Measurements from ENCODE around the gene SAMD11.
"Not testable (repeated sequence)": the region's sequence is repeated elsewhere in the genome, so short reads cannot be mapped to it uniquely, and the experiment has no call there.

Gene SAMD11

DNA sequence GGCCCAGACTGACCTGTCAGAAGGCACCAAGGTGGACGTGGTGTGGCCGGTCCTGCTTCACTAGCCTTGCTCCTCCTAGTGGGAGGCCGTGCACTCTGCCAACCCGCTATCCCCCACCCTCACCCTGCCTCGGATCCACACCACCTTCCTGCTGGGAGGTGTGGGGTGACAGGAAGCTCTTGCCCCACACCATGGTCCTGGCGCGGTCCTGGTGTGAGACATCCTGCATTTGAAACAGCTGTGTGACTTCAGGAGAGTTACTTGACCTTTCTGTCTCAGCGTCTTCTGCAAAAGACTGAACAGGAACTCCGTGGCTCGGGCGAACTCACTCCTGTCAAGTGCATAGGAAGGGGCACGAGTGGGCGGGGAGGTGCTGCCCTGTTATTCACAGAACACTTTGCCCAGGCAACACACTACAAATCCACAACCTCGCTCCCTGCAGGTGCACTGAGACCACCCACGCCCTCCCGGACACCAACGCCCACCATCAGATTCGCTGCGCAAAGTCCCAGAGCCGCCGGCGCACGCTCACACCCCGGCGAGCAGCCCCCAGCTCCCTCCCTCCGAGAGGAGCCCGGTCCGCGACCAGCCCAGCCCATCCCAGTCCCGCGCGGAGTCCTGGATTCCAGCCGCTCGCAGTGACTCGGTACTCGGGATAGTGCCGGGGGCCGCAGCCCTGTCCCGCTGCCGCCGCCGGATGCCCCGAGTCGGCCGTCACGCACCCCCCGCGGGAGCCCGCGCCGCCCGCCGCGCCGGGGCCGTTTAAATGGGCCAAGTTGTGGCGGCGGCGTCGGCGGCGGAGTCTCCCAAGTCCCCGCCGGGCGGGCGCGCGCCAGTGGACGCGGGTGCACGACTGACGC lies at the start of gene SAMD11:
Gene SAMD11 (plus strand): TSS at position 793 of the 860 bp plus-strand sequence. CDS start 509 bp downstream, outside the sequence.
- no peaks in the 10 kb centered on the region for H3K36me3 ChIP-seq (ENCODE audit: insufficient read depth, low read length)
- no peaks in the 10 kb centered on the region for H3K9me3 ChIP-seq (ENCODE audit: low read length)
- peaks cover 49% of the 10 kb centered on the region for H3K4me1 ChIP-seq (ENCODE audit: insufficient read depth, low read length)
- peaks cover 84% of the 10 kb centered on the region for H3K27me3 ChIP-seq (ENCODE audit: insufficient read depth, low read length)
- H3K4me3 ChIP-seq (ENCODE audit: low read length): peak within 1 kb of the TSS; percentile 38
- H2AFZ ChIP-seq (ENCODE audit: low read depth, low read length): peak within 1 kb of the TSS; percentile 58

DNA sequence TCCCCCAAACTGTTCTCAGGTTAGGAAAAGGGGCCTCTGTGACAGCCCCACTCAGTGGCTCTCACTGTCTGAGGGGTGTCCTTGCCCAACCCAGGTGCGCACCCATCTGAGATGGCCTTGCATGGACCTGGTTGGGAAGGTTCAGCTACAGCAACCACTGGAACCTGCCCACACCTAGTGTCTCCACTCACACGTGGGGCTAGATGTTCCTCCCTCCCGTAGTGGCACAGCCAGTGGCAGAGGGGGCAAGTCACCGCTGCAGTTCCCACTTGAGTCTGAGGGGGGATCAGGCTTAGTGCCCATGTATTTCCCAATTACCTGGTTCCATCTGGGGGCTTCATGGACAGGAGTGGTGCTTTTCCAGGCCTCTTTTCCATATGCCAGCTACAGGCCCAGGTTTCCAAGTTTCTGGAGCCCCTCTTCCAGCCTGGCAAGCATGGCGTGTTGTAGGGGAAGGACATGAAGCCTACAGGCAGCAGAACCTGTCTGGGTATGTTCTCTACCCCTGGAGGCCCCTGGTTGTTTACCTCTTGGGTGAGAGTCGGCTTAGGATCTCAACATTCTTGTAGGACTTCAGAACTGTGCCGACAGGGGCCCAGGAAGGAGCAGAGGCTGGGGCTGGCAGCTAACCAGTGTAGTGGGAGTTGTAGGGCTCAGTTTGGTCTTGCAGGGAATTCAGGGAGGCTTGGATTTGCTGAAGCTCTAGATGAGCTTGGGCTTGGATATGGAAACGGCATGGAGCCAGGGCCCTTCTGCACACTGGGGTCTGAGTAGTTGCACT lies 47.1 kb upstream of the SAMD11 start:
- not testable (repeated sequence) for H2AFZ ChIP-seq (ENCODE audit: low read depth, low read length); H3K4me1 ChIP-seq (ENCODE audit: insufficient read depth, low read length); H3K4me3 ChIP-seq (ENCODE audit: low read length); H3K9me3 ChIP-seq (ENCODE audit: low read length); H3K36me3 ChIP-seq (ENCODE audit: insufficient read depth, low read length)
- peaks cover 16% of the 10 kb centered on the region for H3K27me3 ChIP-seq (ENCODE audit: insufficient read depth, low read length)

DNA sequence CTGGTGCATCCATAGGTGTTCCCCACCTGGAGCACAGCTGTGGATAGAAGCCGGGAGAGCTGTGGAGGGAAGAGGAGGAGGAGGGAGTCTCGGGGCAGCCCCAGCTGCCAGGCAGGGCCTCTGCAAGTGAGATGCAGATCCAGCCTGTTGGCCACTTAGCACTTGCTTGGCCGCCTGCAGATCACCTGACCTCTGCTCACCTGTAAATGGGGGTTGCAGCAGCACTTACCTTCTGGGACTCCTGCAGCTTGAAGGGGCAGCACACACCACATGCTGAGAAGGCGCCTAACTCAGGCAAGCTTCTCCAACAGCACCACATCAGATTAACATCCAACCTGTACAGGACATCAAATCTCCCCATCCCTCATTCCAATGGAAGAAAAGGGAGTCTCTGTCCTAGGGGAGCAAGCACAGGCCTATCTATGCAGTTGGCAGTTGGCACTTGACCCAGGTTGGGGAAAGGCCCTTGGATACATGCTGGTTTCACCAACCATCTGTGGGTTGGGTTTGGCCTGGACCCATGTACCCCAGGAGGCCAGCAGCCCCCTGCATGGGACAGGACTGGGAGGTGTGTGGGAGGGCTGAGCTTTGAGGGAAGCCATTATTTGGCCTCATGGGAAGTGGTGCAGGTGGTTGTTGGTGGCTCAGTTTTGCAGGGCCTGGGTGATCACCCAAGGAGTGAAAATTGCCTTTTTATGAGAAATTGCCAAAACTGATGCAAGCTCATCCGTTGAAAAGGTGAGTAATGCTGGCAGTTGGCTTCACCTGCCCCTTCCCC lies 46.3 kb upstream of the SAMD11 start:
- H3K36me3 ChIP-seq (ENCODE audit: insufficient read depth, low read length); H3K4me3 ChIP-seq (ENCODE audit: low read length); H2AFZ ChIP-seq (ENCODE audit: low read depth, low read length); H3K4me1 ChIP-seq (ENCODE audit: insufficient read depth, low read length); H3K9me3 ChIP-seq (ENCODE audit: low read length): not testable (repeated sequence)
- H3K27me3 ChIP-seq (ENCODE audit: insufficient read depth, low read length): peaks cover 15% of the 10 kb centered on the region

DNA sequence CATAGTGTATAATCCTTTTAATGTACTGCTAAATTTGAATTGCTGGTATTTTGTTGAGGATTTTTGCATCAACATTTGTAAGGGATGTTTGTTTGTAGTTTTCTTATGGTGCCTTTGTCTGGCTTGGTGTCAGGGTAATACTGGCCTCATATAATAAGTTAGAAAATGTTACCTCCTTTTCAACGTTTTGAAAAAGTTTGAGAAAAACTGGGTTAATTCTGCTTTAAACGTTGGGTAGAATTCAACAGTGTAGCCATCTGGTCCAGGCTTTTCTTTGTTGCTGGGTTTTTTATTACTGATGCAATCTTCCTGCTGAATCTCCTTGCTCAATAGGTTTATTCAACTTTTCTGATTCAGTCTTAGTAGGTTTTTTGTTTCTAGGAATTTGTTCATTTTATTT lies 43.2 kb upstream of the SAMD11 start:
- not testable (repeated sequence) for H3K9me3 ChIP-seq (ENCODE audit: low read length); H3K36me3 ChIP-seq (ENCODE audit: insufficient read depth, low read length); H2AFZ ChIP-seq (ENCODE audit: low read depth, low read length); H3K4me3 ChIP-seq (ENCODE audit: low read length); H3K4me1 ChIP-seq (ENCODE audit: insufficient read depth, low read length)
- H3K27me3 ChIP-seq (ENCODE audit: insufficient read depth, low read length): peaks cover 18% of the 10 kb centered on the region

DNA sequence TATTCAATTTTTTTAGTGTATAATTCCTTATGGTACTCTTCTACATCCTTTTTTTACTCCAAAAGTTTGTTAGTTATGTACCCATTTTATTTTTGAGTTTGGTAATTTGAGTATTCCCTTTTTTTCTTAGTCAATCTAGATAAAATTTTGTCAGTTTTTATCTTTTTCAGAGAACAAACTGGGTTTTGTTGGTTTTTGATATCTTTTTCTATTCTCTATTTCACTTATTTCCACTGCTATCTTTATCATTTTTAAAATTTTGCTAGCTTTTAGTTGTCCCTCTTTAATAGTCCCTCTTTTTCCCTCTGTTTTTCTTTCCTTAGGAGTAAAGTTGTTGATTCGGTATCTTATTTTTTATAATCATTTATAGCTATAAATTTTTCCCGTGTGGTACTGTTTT lies 42.8 kb upstream of the SAMD11 start:
- not testable (repeated sequence) for H2AFZ ChIP-seq (ENCODE audit: low read depth, low read length)

DNA sequence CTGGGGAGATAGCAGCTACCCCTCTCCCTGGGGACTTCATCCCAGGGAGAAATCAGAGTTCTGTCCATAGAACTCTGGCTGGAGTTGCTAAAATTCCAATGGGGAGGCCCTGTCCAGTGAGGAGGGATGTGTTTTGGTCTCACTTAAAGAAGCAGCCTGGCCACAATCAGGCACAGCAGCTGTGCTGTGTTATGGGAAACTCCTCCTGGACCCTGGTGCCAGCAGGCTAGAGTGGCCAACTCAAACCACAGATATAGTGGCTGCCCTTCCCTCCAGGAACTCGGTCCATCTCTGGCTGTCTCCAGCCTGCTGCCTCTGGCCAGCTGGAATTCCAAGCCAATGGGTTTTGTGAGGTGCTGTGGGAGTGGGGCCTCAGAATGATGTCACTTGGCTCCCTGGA lies 37.4 kb upstream of the SAMD11 start:
- H2AFZ ChIP-seq (ENCODE audit: low read depth, low read length): no peak overlapping the region
- H3K36me3 ChIP-seq (ENCODE audit: insufficient read depth, low read length): no peaks in the 10 kb centered on the region
- no peaks in the 10 kb centered on the region for H3K4me1 ChIP-seq (ENCODE audit: insufficient read depth, low read length)
- H3K9me3 ChIP-seq (ENCODE audit: low read length): no peaks in the 10 kb centered on the region
- H3K4me3 ChIP-seq (ENCODE audit: low read length): no peak overlapping the region
- peaks cover 27% of the 10 kb centered on the region for H3K27me3 ChIP-seq (ENCODE audit: insufficient read depth, low read length)

More for the DNA sequence above, 42.8 kb upstream of the SAMD11 start:
- not testable (repeated sequence) for H3K4me3 ChIP-seq (ENCODE audit: low read length); H3K36me3 ChIP-seq (ENCODE audit: insufficient read depth, low read length); H3K4me1 ChIP-seq (ENCODE audit: insufficient read depth, low read length); H3K9me3 ChIP-seq (ENCODE audit: low read length)
- H3K27me3 ChIP-seq (ENCODE audit: insufficient read depth, low read length): peaks cover 18% of the 10 kb centered on the region

DNA sequence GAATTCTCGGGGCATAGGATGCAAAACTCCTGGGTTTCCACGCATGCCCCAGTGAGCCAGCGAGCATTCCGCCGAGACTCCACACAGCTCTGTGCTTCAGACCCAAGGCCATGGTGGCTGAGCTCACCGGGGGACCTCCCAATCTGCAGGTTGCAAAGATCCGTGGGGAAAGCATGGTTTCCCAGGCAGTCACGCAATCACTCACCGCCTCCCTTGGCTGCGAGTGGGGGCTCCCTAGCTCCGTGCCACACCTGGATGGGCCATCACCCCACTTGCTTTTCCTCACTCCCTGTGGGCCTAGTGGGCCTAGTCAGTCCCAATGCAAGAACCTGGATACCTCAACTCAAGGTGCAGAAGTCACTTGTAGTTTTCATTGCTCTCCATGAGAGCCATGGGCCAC lies 37.0 kb upstream of the SAMD11 start:
- H3K4me1 ChIP-seq (ENCODE audit: insufficient read depth, low read length): no peaks in the 10 kb centered on the region
- H3K27me3 ChIP-seq (ENCODE audit: insufficient read depth, low read length): peaks cover 26% of the 10 kb centered on the region
- no peak overlapping the region for H3K4me3 ChIP-seq (ENCODE audit: low read length)
- H2AFZ ChIP-seq (ENCODE audit: low read depth, low read length): no peak overlapping the region
- no peaks in the 10 kb centered on the region for H3K9me3 ChIP-seq (ENCODE audit: low read length)
- no peaks in the 10 kb centered on the region for H3K36me3 ChIP-seq (ENCODE audit: insufficient read depth, low read length)

DNA sequence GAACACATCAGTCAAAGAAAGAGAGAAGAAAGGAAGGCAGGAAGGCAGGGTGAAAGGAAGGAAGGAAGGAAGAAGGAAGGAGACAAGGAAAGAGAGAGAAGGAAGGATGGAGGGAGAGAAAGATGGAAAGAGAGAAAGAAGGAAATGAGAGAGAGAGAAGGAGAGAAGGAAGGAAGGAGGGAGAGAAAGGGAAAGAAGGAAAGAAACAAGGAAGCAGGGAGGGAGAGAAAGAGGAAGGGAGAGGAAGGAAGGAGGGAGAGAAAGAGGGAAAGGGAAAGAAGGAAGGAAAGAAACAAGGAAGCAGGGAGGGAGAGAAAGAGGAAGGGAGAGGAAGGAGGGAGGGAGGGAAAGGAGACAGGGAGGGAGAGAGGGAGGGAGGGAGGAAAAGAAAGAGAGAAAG lies 35.4 kb upstream of the SAMD11 start:
- H3K27me3 ChIP-seq (ENCODE audit: insufficient read depth, low read length): peaks cover 23% of the 10 kb centered on the region
- no peaks in the 10 kb centered on the region for H3K9me3 ChIP-seq (ENCODE audit: low read length)
- H2AFZ ChIP-seq (ENCODE audit: low read depth, low read length): no peak overlapping the region
- no peak overlapping the region for H3K4me3 ChIP-seq (ENCODE audit: low read length)
- H3K36me3 ChIP-seq (ENCODE audit: insufficient read depth, low read length): no peaks in the 10 kb centered on the region
- H3K4me1 ChIP-seq (ENCODE audit: insufficient read depth, low read length): no peaks in the 10 kb centered on the region

DNA sequence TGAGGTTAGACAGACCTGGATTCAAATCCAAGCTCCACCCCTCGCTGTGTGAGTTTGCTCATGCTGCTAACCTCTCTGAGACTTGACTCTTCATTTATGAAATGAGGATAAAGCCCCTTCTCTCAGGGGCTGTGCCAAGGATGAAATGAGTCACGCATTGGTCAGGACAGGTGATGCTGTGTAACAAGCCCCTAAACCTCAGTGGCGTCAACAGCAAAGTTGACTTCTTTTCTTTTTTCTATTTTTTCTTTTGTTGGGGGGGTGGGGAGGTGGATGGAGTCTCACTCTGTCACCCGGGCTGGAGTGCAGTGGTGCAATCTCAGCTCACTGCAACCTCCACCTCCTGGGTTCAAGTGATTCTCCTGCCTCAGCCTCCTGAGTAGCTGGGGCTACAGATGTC lies 33.9 kb upstream of the SAMD11 start:
- not testable (repeated sequence) for H3K36me3 ChIP-seq (ENCODE audit: insufficient read depth, low read length); H3K9me3 ChIP-seq (ENCODE audit: low read length); H3K4me1 ChIP-seq (ENCODE audit: insufficient read depth, low read length); H3K4me3 ChIP-seq (ENCODE audit: low read length); H2AFZ ChIP-seq (ENCODE audit: low read depth, low read length)
- H3K27me3 ChIP-seq (ENCODE audit: insufficient read depth, low read length): peaks cover 23% of the 10 kb centered on the region

DNA sequence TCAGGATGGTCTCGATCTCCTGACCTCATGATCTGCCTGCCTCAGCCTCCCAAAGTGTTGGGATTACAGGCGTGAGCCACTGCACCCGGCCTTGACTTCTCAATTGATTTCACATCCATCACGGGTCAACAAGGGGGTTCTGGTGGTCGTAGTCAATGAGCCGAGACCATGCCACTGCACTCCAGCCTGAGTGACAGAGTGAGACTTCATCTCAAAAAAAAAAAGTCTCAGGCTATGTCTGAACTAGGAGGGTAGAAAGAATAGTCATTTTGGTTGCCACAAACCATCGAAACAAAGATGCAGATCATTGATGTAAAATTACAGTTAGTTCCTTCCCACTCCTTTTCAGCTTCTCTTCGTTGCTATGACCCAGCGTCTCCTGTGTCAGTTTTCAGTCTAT lies 33.5 kb upstream of the SAMD11 start:
- not testable (repeated sequence) for H3K4me3 ChIP-seq (ENCODE audit: low read length); H3K9me3 ChIP-seq (ENCODE audit: low read length); H2AFZ ChIP-seq (ENCODE audit: low read depth, low read length); H3K4me1 ChIP-seq (ENCODE audit: insufficient read depth, low read length); H3K36me3 ChIP-seq (ENCODE audit: insufficient read depth, low read length)
- H3K27me3 ChIP-seq (ENCODE audit: insufficient read depth, low read length): peaks cover 21% of the 10 kb centered on the region

DNA sequence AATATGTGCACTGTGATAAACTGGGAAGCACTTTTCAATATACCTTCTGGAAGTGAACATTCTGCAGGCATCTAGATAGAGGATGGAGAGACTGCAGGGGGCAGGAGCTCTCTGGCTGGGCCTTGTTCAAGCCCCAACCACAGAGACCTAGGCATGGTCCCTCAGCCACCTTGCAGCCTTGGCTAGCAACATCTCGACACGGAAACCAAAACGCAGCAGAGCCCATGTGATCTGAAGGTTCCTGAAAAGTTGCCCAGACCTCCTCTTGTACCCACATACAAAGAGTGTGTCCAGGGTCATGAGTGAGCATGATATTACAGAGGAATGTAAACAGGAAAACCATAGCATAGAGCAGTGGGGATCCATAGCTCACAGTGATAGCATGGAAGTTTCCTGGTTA lies 33.1 kb upstream of the SAMD11 start:
- H3K9me3 ChIP-seq (ENCODE audit: low read length): no peaks in the 10 kb centered on the region
- no peak overlapping the region for H3K4me3 ChIP-seq (ENCODE audit: low read length)
- no peak overlapping the region for H2AFZ ChIP-seq (ENCODE audit: low read depth, low read length)
- no peaks in the 10 kb centered on the region for H3K4me1 ChIP-seq (ENCODE audit: insufficient read depth, low read length)
- H3K27me3 ChIP-seq (ENCODE audit: insufficient read depth, low read length): peaks cover 21% of the 10 kb centered on the region
- no peaks in the 10 kb centered on the region for H3K36me3 ChIP-seq (ENCODE audit: insufficient read depth, low read length)

DNA sequence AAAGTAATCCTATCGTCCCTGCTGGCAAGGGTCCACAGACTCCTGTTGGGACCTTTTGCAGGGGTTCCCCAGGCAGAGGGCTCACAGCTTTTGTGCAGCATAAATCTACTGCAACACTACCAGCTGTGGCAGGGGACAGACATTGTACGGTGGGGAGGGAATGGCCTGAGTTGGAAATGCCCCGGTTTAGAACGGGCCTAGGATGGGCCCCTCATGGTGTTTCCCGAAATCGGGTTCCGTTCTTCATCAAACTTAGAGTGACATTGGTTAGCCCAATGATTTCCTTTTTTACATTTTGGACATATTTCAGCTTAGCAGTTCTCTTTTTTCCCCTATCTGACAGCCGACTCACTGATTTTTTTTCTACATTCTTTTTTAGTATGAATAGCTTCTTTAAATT lies 26.5 kb upstream of the SAMD11 start:
- Histone ChIP-seq H3K4me1 (ENCODE audit: insufficient read depth, low read length) (no peaks in the 10 kb centered on the region), H3K9me3 (ENCODE audit: low read length) (no peaks in the 10 kb centered on the region), H2AFZ (ENCODE audit: low read depth, low read length) (no peak overlapping the region), H3K27me3 (ENCODE audit: insufficient read depth, low read length) (peaks cover 22% of the 10 kb centered on the region), H3K36me3 (ENCODE audit: insufficient read depth, low read length) (no peaks in the 10 kb centered on the region), H3K4me3 (ENCODE audit: low read length) (no peak overlapping the region)

GRCh38 chr1:897951-898350 lies 25.8 kb upstream of the SAMD11 start:
- not testable (repeated sequence) for H3K4me3 ChIP-seq (ENCODE audit: low read length); H3K36me3 ChIP-seq (ENCODE audit: insufficient read depth, low read length); H2AFZ ChIP-seq (ENCODE audit: low read depth, low read length); H3K4me1 ChIP-seq (ENCODE audit: insufficient read depth, low read length); H3K9me3 ChIP-seq (ENCODE audit: low read length)
- H3K27me3 ChIP-seq (ENCODE audit: insufficient read depth, low read length): peaks cover 23% of the 10 kb centered on the region

Data from neuron (in vitro differentiated cells).